H1 (cell line): Measurements from ENCODE around the gene SLC22A3. TPM values are rescaled to one million over a fixed set of nuclear protein-coding genes. Genes with fewer than 3 reads are reported as not detected.

Experiments used
- CTCF ChIA-PET: fragments of 300-600 bp; sonication (Branson Sonifier 250); formaldehyde crosslinking; loops from one replicate; lab custom pipeline; 2021; ENCODE audit not compliant: partially characterized antibody; lab: Charles Lee
- POLR2A ChIA-PET: fragments of 300-600 bp; sonication (Branson Sonifier 250); formaldehyde crosslinking; loops from one replicate; lab custom pipeline; 2021; ENCODE audit warnings: inconsistent platforms; ENCODE audit not compliant: partially characterized antibody; lab: Charles Lee
- DNase-seq, 2 experiments: peaks; one replicate each; pipeline versions ENCODE4 v3.0.0 to v3.0.0-alpha.2; 2010 to 2022; ENCODE audit warnings: low spot score in 2 of 2, low read depth in 1 of 2, mixed read lengths in 1 of 2
- FAIRE-seq: peaks from 2 replicates; lab custom pipeline; 2011; peaks lifted over from hg19 to GRCh38; lab: Jason Lieb, UNC
- H2AFZ ChIP-seq: 2 replicates; pipeline ENCODE4 v1.8.1; 2012; ENCODE audit warnings: low read length, inconsistent platforms
- H2AK5ac ChIP-seq: 2 replicates; pipeline ENCODE4 v1.6.1; 2013; ENCODE audit warnings: low read depth, low read length
- H2BK120ac ChIP-seq: replicated peaks from 2 replicates; pipeline ENCODE3; 2013; ENCODE audit warnings: low read depth, low read length, inconsistent platforms
- H2BK12ac ChIP-seq: 2 replicates; pipeline ENCODE4 v1.6.1; 2013; ENCODE audit warnings: low read depth, low read length
- H2BK15ac ChIP-seq: 2 replicates; pipeline ENCODE4 v1.6.1; 2013; ENCODE audit warnings: low read length
- H2BK20ac ChIP-seq: 2 replicates; pipeline ENCODE4 v1.6.1; 2013; ENCODE audit warnings: low read length
- H2BK5ac ChIP-seq: 2 replicates; pipeline ENCODE4 v1.6.1; 2013; ENCODE audit warnings: low read depth, low read length
- H3K14ac ChIP-seq: 2 replicates; pipeline ENCODE4 v1.6.1; 2013; ENCODE audit warnings: inconsistent platforms; ENCODE audit not compliant: insufficient read length
- H3K18ac ChIP-seq: 2 replicates; pipeline ENCODE4 v1.6.1; 2013; ENCODE audit warnings: low read length; ENCODE audit errors: extremely low read depth
- H3K23ac ChIP-seq: 2 replicates; pipeline ENCODE4 v1.6.1; 2013; ENCODE audit warnings: inconsistent platforms; ENCODE audit not compliant: insufficient read length
- H3K23me2 ChIP-seq: 2 replicates; pipeline ENCODE4 v1.6.1; 2013; ENCODE audit warnings: low read depth, low read length
- H3K27ac ChIP-seq: 2 replicates; pipeline ENCODE4 v1.6.1; 2011; ENCODE audit warnings: low read depth, low read length, inconsistent platforms
- H3K27me3 ChIP-seq, 4 experiments: replicated peaks in 1 of 4; 1 replicate in 1 of 4; 2 replicates in 3 of 4; pipeline versions ENCODE4 v1.6.1 to v1.8.1; 2011 to 2013; ENCODE audit warnings: low read length in 3 of 4, mild to moderate bottlenecking in 3 of 4, inconsistent platforms in 2 of 4, mixed read lengths in 2 of 4, moderate library complexity in 1 of 4; ENCODE audit not compliant: control insufficient read depth in 3 of 4, insufficient read depth in 3 of 4; ENCODE audit errors: extremely low read depth in 1 of 4
- H3K36me3 ChIP-seq, 4 experiments: 2 replicates each; pipeline versions ENCODE4 v1.6.1 to v1.8.1; 2011 to 2013; ENCODE audit warnings: mild to moderate bottlenecking in 4 of 4, low read length in 3 of 4, moderate library complexity in 2 of 4, control low read depth in 1 of 4, inconsistent platforms in 1 of 4; ENCODE audit not compliant: insufficient read depth in 4 of 4, control insufficient read depth in 2 of 4
- H3K4ac ChIP-seq: replicated peaks from 2 replicates; pipeline ENCODE3; 2013; ENCODE audit warnings: low read length, low read depth, mixed read lengths, inconsistent platforms; ENCODE audit not compliant: insufficient read length
- H3K4me1 ChIP-seq, 4 experiments: replicated peaks in 1 of 4; 1 replicate in 1 of 4; 2 replicates in 3 of 4; pipeline versions ENCODE4 v1.6.1 to v1.8.1; 2011 to 2013; ENCODE audit warnings: low read length in 3 of 4, inconsistent platforms in 2 of 4, mixed read lengths in 1 of 4; ENCODE audit not compliant: insufficient read depth in 4 of 4, control insufficient read depth in 3 of 4
- H3K4me2 ChIP-seq, 2 experiments: 2 replicates each; pipeline versions ENCODE4 v1.6.1 to v1.8.1; 2011 to 2013; ENCODE audit warnings: low read depth in 2 of 2, low read length in 2 of 2, control low read depth in 1 of 2, inconsistent platforms in 1 of 2, mild to moderate bottlenecking in 1 of 2; ENCODE audit not compliant: insufficient read depth in 1 of 2
- H3K4me3 ChIP-seq, 4 experiments: fragments of 200-600, 300-600 bp in 1 of 4; sonication (generic), shearing (Covaris generic), sonication (Bioruptor Twin) in 1 of 4; 2 replicates each; pipeline versions ENCODE4 v1.5.1 to v1.8.1; 2011 to 2016; ENCODE audit warnings: low read length in 4 of 4, low read depth in 3 of 4, control low read depth in 2 of 4, inconsistent platforms in 2 of 4, mild to moderate bottlenecking in 2 of 4, mixed read lengths in 1 of 4, moderate library complexity in 1 of 4; ENCODE audit not compliant: insufficient read depth in 2 of 4; ENCODE audit errors: extremely low read depth in 1 of 4
- H3K56ac ChIP-seq: replicated peaks from 2 replicates; pipeline ENCODE3; 2013; ENCODE audit warnings: low read depth, mild to moderate bottlenecking, mixed read lengths, low read length, inconsistent platforms; ENCODE audit not compliant: insufficient read length
- H3K79me1 ChIP-seq: 2 replicates; pipeline ENCODE4 v1.6.1; 2013; ENCODE audit warnings: low read depth, low read length, control low read depth
- H3K79me2 ChIP-seq, 2 experiments: 2 replicates each; pipeline versions ENCODE4 v1.6.1 to v1.8.1; 2012 to 2013; ENCODE audit warnings: low read length in 2 of 2, mild to moderate bottlenecking in 2 of 2, inconsistent platforms in 1 of 2; ENCODE audit not compliant: insufficient read depth in 2 of 2, control insufficient read depth in 1 of 2
- H3K9ac ChIP-seq, 4 experiments: replicated peaks in 1 of 4; 1 replicate in 1 of 4; 2 replicates in 3 of 4; pipeline versions ENCODE4 v1.6.1 to v1.8.1; 2011 to 2013; ENCODE audit warnings: low read depth in 3 of 4, low read length in 3 of 4, control low read depth in 2 of 4, mild to moderate bottlenecking in 2 of 4, moderate library complexity in 2 of 4, inconsistent platforms in 1 of 4; ENCODE audit errors: extremely low read depth in 1 of 4
- H3K9me3 ChIP-seq, 2 experiments: 2 replicates each; pipeline versions ENCODE4 v1.6.1 to v1.8.1; 2012 to 2013; ENCODE audit warnings: mild to moderate bottlenecking in 2 of 2, moderate library complexity in 2 of 2, control low read depth in 1 of 2, inconsistent platforms in 1 of 2, low read depth in 1 of 2, low read length in 1 of 2, mixed read lengths in 1 of 2; ENCODE audit not compliant: insufficient read depth in 2 of 2
- H4K20me1 ChIP-seq, 2 experiments: replicated peaks in 1 of 2; 2 replicates each; pipeline versions ENCODE3 to v1.8.1; 2011 to 2013; ENCODE audit warnings: inconsistent platforms in 2 of 2, low read length in 2 of 2, mild to moderate bottlenecking in 1 of 2; ENCODE audit not compliant: insufficient read depth in 2 of 2, control insufficient read depth in 1 of 2
- H4K5ac ChIP-seq: 2 replicates; pipeline ENCODE4 v1.6.1; 2013; ENCODE audit warnings: low read length, low read depth, mixed read lengths, inconsistent platforms; ENCODE audit not compliant: insufficient read length
- H4K8ac ChIP-seq: 2 replicates; pipeline ENCODE4 v1.8.0; 2013; ENCODE audit warnings: mild to moderate bottlenecking, moderate library complexity, low read length, inconsistent platforms; ENCODE audit not compliant: insufficient read depth; ENCODE audit errors: extremely low read depth
- H4K91ac ChIP-seq: replicated peaks from 2 replicates; pipeline ENCODE3; 2013; ENCODE audit warnings: low read length, mixed read lengths, inconsistent platforms; ENCODE audit not compliant: insufficient read length
- ASH2L ChIP-seq: fragments of 200-600, 300-600 bp; sonication (generic); IDR thresholded peaks from one replicate; pipeline ENCODE4 v1.7.1; 2017; ENCODE audit warnings: low read length
- BCL11A ChIP-seq, 2 experiments: IDR thresholded peaks; one replicate each; pipeline ENCODE4 v1.6.1; 2011; ENCODE audit warnings: low read depth in 2 of 2, low read length in 2 of 2, mild to moderate bottlenecking in 2 of 2
- EGR1 ChIP-seq: IDR thresholded peaks from 2 replicates; pipeline ENCODE4 v1.6.1; 2011; ENCODE audit warnings: low read depth, low read length, borderline replicate concordance
- EZH2 ChIP-seq: fragments of 200-600 bp; sonication (generic); IDR thresholded peaks from 2 replicates; pipeline ENCODE4 v1.7.1; 2012; ENCODE audit warnings: low read depth, mild to moderate bottlenecking, moderate library complexity, low read length, inconsistent platforms; ENCODE audit not compliant: severe bottlenecking
- PHF8 ChIP-seq: fragments of 200-600 bp; sonication (generic); conservative IDR thresholded peaks from 2 replicates; pipeline ENCODE4 v1.7.1; 2012; ENCODE audit warnings: low read depth, mild to moderate bottlenecking, inconsistent platforms, low read length, moderate library complexity
- RNF2 ChIP-seq: fragments of 200-900, 300-1000 bp; sonication (generic); IDR thresholded peaks from 2 replicates; pipeline ENCODE4 v1.7.1; 2016; ENCODE audit warnings: borderline replicate concordance, low read depth, mild to moderate bottlenecking, antibody characterized with exemption, low read length; ENCODE audit not compliant: poor library complexity, severe bottlenecking; ENCODE audit errors: missing control alignments
- SAP30 ChIP-seq: fragments of 300-600 bp; sonication (generic); IDR thresholded peaks from 2 replicates; pipeline ENCODE4 v1.7.1; 2012; ENCODE audit warnings: low read length, moderate library complexity, mild to moderate bottlenecking, inconsistent platforms; ENCODE audit not compliant: insufficient read depth, insufficient replicate concordance
- WGBS, 2 experiments: shearing (Covaris generic) in 1 of 2; methylation state at CpG; one replicate each; pipeline versions ENCODE4 v1.1.6 to v1.1.7; 2013 to 2015; ENCODE audit warnings: low lambda C conversion rate in 2 of 2, mixed read lengths in 2 of 2, inconsistent platforms in 1 of 2, low coverage in 1 of 2, missing lambda C conversion rate in 1 of 2; ENCODE audit not compliant: insufficient replicate concordance in 2 of 2, insufficient coverage in 1 of 2, insufficient read length in 1 of 2; ENCODE audit errors: extremely low coverage in 1 of 2, missing lambda C conversion rate in 1 of 2; 5-methylcytosine and 5-hydroxymethylcytosine counted together
- polyA plus RNA-seq, 7 experiments: library from polyadenylated mRNA; depleted of rRNA in 3 of 7; stranded (reverse) in 5 of 7; unstranded in 2 of 7; fragments of >200 nt in 5 of 7; fragments of 200-250 nt in 2 of 7; gene quantifications; 1 replicate in 5 of 7; 2 replicates in 1 of 7; 4 replicates in 1 of 7; pipeline versions ENCODE4 v1.2.1 to v1.2.3, GENCODE V29; 2011 to 2013; ENCODE audit warnings: missing spikeins in 2 of 7, mixed read lengths in 2 of 7
- total RNA-seq: library from RNA; stranded (reverse); fragmentation: NEBNext Ultra II Directional; extraction: Animal tissue kit (Norgen Biotek cat#: 25700); gene quantifications from 2 replicates; pipeline ENCODE4 v1.2.1, GENCODE V29; 2021

Gene SLC22A3
- total and polyA plus RNA-seq, 2 of the 8 experiments (the other 6 are each of a cell fraction or from before 2014, with no cell fraction given) = 1.0 to 2.9 TPM

DNA sequence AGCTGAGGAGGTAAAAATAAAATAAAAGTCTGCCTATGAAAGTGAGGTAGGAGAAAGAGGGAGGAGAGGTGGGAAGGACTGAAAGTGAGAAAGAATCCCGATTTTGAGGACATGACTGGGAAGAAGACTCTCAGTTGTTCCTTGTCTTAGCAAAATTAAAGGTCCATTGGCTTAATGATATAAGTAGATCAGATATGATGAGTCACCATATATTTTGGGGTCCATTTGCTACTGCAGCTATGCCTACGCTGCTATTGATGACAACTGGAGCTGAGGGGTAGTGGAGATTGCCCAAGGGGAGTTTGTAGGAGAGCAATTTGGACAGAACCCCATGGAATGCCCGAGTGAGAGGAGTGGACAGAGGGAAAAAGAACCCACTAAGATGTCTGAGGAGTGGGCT is 15.1 kb upstream of the SLC22A3 start:
- POLR2A ChIA-PET = no interaction called here
- H3K4me1 ChIP-seq = no peaks in the 10 kb centered on the region
- no peak overlapping the region for H3K4me3 ChIP-seq
- no peak overlapping the region for H2AFZ ChIP-seq
- H3K4ac ChIP-seq = no peak overlapping the region
- no peaks in the 10 kb centered on the region for H3K27me3 ChIP-seq
- H2BK15ac ChIP-seq = no peak overlapping the region
- no peaks in the 10 kb centered on the region for H4K20me1 ChIP-seq
- H2BK120ac ChIP-seq = no peak overlapping the region
- H3K36me3 ChIP-seq = no peaks in the 10 kb centered on the region
- H3K4me2 ChIP-seq = no peak overlapping the region
- no peak for DNase-seq
- no peak overlapping the region for H2AK5ac ChIP-seq
- no peaks in the 10 kb centered on the region for H3K79me2 ChIP-seq
- no peaks in the 10 kb centered on the region for H3K79me1 ChIP-seq
- H3K9ac ChIP-seq = no peak overlapping the region
- no peak overlapping the region for H4K91ac ChIP-seq
- H4K8ac ChIP-seq = no peak overlapping the region
- no peaks in the 10 kb centered on the region for H3K23me2 ChIP-seq
- no peak overlapping the region for H3K27ac ChIP-seq
- no peak overlapping the region for H3K23ac ChIP-seq
- no peaks in the 10 kb centered on the region for H3K9me3 ChIP-seq
- CTCF ChIA-PET = no interaction called here
- TF ChIP-seq SAP30 = no peak
- no peak for TF ChIP-seq RNF2
- no peak for TF ChIP-seq EGR1
- no peak for TF ChIP-seq ASH2L
- no peak for TF ChIP-seq PHF8
- no peak for TF ChIP-seq EZH2
- TF ChIP-seq BCL11A (IDR thresholded peaks at IDR 0.05; ENCODE audit: low read depth in 2 of 2, low read length in 2 of 2) = no peak
- no peak overlapping the region for H2BK12ac ChIP-seq
- H3K14ac ChIP-seq = no peak overlapping the region
- no peak overlapping the region for H2BK5ac ChIP-seq
- H2BK20ac ChIP-seq = no peak overlapping the region
- no peak overlapping the region for H4K5ac ChIP-seq
- no peak for FAIRE-seq
- no peak overlapping the region for H3K18ac ChIP-seq
- WGBS, 2 experiments = 87% methylated on average over 3 of the region's 3 CpGs; no CpG with 5 or more reads in 1 of the 2 experiments
- no peak overlapping the region for H3K56ac ChIP-seq
